HepG2 (cell line): ENCODE data around the gene XKR7. TPM values are rescaled to one million over a fixed set of nuclear protein-coding genes. Genes with fewer than 3 reads are reported as not detected.
A peak's percentile ranks its signal among the peaks of the same experiment; 100 is the strongest.

Source experiments
- ATAC-seq: fragments of 200-7000 bp; cut with Tn5 transposase; 3 replicates; pipeline ENCODE4 v1.9.1; 2020; ENCODE audit warnings: mild to moderate bottlenecking, moderate library complexity
- BruUV-seq: library from RNA; stranded (reverse); fragments of 400-500 nt; replicated peaks from 2 replicates; lab custom pipeline; 2021; lab: Mats Ljungman, UMichigan
- CTCF ChIA-PET: fragments of 300-600 bp; formaldehyde crosslinking; extraction: SDS; loops from one replicate; lab custom pipeline; 2021; ENCODE audit warnings: low total read pairs, inconsistent platforms, low intra/inter-chr PET ratio; lab: Yijun Ruan, JAX
- POLR2A ChIA-PET: fragments of 350-600 bp; sonication (Branson Sonifier 250); formaldehyde crosslinking; loops from one replicate; lab custom pipeline; 2020; ENCODE audit warnings: antibody characterized with exemption, inconsistent platforms; lab: Yijun Ruan, JAX
- DNase-seq: peaks from one replicate; pipeline ENCODE4 v3.0.0-alpha.2; 2015; ENCODE audit warnings: low spot score
- FAIRE-seq: peaks from 3 replicates; lab custom pipeline; 2011; peaks lifted over from hg19 to GRCh38; lab: Jason Lieb, UNC
- H2AFZ ChIP-seq: one replicate; pipeline ENCODE4 v1.6.1; 2011; ENCODE audit warnings: low read length, inconsistent platforms
- H3K27ac ChIP-seq: fragments of 300-600 bp; 3 replicates; pipeline ENCODE4 v1.8.0; 2011; ENCODE audit warnings: mixed run types, mild to moderate bottlenecking, mixed read lengths, low read length, inconsistent platforms; ENCODE audit not compliant: insufficient read depth; ENCODE audit errors: extremely low read length
- H3K27me3 ChIP-seq, 2 experiments: fragments of 200-600 bp in 1 of 2; 2 replicates in 1 of 2; 3 replicates in 1 of 2; pipeline versions ENCODE4 v1.6.0 to v1.8.0; 2011; ENCODE audit warnings: low read length in 2 of 2, mild to moderate bottlenecking in 2 of 2, moderate library complexity in 2 of 2, inconsistent platforms in 1 of 2; ENCODE audit not compliant: insufficient read depth in 2 of 2, control insufficient read depth in 1 of 2
- H3K36me3 ChIP-seq, 2 experiments: fragments of 200-600 bp in 1 of 2; replicated peaks in 1 of 2; 2 replicates in 1 of 2; 3 replicates in 1 of 2; pipeline versions ENCODE4 v1.5.1 to v1.8.0; 2011; ENCODE audit warnings: low read length in 2 of 2, inconsistent platforms in 1 of 2; ENCODE audit not compliant: insufficient read depth in 2 of 2, control insufficient read depth in 1 of 2
- H3K4me1 ChIP-seq: 2 replicates; pipeline ENCODE4 v1.5.1; 2012; ENCODE audit warnings: low read length, inconsistent platforms; ENCODE audit not compliant: insufficient read depth
- H3K4me2 ChIP-seq: 2 replicates; pipeline ENCODE4 v1.6.0; 2011; ENCODE audit warnings: low read depth, low read length, inconsistent platforms
- H3K4me3 ChIP-seq, 3 experiments: fragments of 200-600 bp in 1 of 3; sonication (generic), shearing (Covaris generic) in 1 of 3; replicated peaks in 1 of 3; 2 replicates each; pipeline ENCODE4 v1.5.1; 2011 to 2016; ENCODE audit warnings: low read length in 3 of 3, inconsistent platforms in 2 of 3, low read depth in 2 of 3, mild to moderate bottlenecking in 2 of 3, control low read depth in 1 of 3, mixed read lengths in 1 of 3; ENCODE audit not compliant: insufficient read depth in 1 of 3
- H3K79me2 ChIP-seq: one replicate; pipeline ENCODE4 v1.6.1; 2011; ENCODE audit warnings: low read length, inconsistent platforms; ENCODE audit not compliant: insufficient read depth
- H3K9ac ChIP-seq: 2 replicates; pipeline ENCODE4 v1.6.0; 2011; ENCODE audit warnings: mild to moderate bottlenecking, low read depth, low read length, inconsistent platforms; ENCODE audit not compliant: insufficient read depth
- H3K9me3 ChIP-seq: 2 replicates; pipeline ENCODE4 v1.5.1; 2012; ENCODE audit warnings: mild to moderate bottlenecking, low read length
- H4K20me1 ChIP-seq: 2 replicates; pipeline ENCODE4 v1.6.0; 2011; ENCODE audit warnings: inconsistent platforms, mild to moderate bottlenecking, low read length, moderate library complexity; ENCODE audit not compliant: insufficient read depth
- ATF4 ChIP-seq, 2 experiments: fragments of 450-650 bp in 1 of 2; sonication (generic) in 1 of 2; formaldehyde crosslinking; IDR thresholded peaks; 2 replicates each; pipeline versions ENCODE4 v1.5.0 to v1.8.0; 2020 to 2022; ENCODE audit warnings: mild to moderate bottlenecking in 1 of 2, missing genetic modification reagents in 1 of 2
- ATF7 ChIP-seq, 2 experiments: fragments of 450-650 bp in 1 of 2; sonication (generic) in 1 of 2; formaldehyde crosslinking in 1 of 2; IDR thresholded peaks; 2 replicates each; pipeline versions ENCODE4 v1.4.0 to v1.6.1; 2016 to 2020; ENCODE audit warnings: antibody characterized with exemption in 1 of 2, mild to moderate bottlenecking in 1 of 2, missing genetic modification reagents in 1 of 2
- CEBPB ChIP-seq: IDR thresholded peaks from 2 replicates; pipeline ENCODE4 v1.6.1; 2011; ENCODE audit warnings: low read depth, low read length, improper control_type of control experiment, borderline replicate concordance
- PAXIP1 ChIP-seq: sonication (generic); formaldehyde crosslinking; conservative IDR thresholded peaks from 2 replicates; pipeline ENCODE4 v1.4.0; 2020; ENCODE audit warnings: mild to moderate bottlenecking, missing genetic modification reagents, moderate library complexity
- SP1 ChIP-seq, 2 experiments: fragments of 450-650 bp in 1 of 2; sonication (generic) in 1 of 2; formaldehyde crosslinking in 1 of 2; IDR thresholded peaks; 2 replicates each; pipeline versions ENCODE4 v1.4.0 to v1.6.1; 2016 to 2020; ENCODE audit warnings: missing genetic modification reagents in 1 of 2
- WGBS: methylation state at CpG from one replicate; pipeline ENCODE4 v1.1.6; 2017; ENCODE audit warnings: low lambda C conversion rate; 5-methylcytosine and 5-hydroxymethylcytosine counted together
- in situ Hi-C: cut with HindIII; loops from 2 replicates; pipeline ENCODE4 v1.10.0; 2017; ENCODE audit warnings: low pct_unique_long_range_greater_than_20kb; ENCODE audit not compliant: extremely low pct_ligation_motif_present
- intact Hi-C: fragments of 100-400 bp; cut with micrococcal nuclease; formaldehyde crosslinking; loops from one replicate; pipeline ENCODE4 v1.10.0; 2022; ENCODE audit not compliant: unreplicated experiment
- polyA plus RNA-seq, 8 experiments: library from polyadenylated mRNA; depleted of rRNA in 3 of 8; stranded (reverse) in 7 of 8; unstranded in 1 of 8; fragments of >200 nt; fragmentation: Illumina TruSeq in 4 of 8; extraction: Trizol in 4 of 8; gene quantifications; 2 replicates each; pipeline versions ENCODE4 v1.2.1 to v1.2.3, GENCODE V29; 2011 to 2016; ENCODE audit warnings: low read depth in 4 of 8, missing spikeins in 1 of 8, mixed read lengths in 1 of 8; ENCODE audit not compliant: insufficient read depth in 1 of 8
- total RNA-seq, 5 experiments: library from RNA; depleted of rRNA; stranded (reverse); fragments of >200 nt; fragmentation: Illumina TruSeq; extraction: Trizol; gene quantifications; 2 replicates each; pipeline ENCODE4 v1.2.3, GENCODE V29; 2016; ENCODE audit warnings: low read depth in 1 of 5

XKR7 gene
- total and polyA plus RNA-seq, 2 of the 13 experiments (the other 11 are each of a cell fraction or from before 2014, with no cell fraction given), result not detected

- H3K79me2 ChIP-seq, result no peaks in the 10 kb centered on the region
- H3K27ac ChIP-seq, result no peak overlapping the region
- peak in 1 of 2 experiments; percentile 91; a peak in 2 of 4 replicates for TF ChIP-seq ATF4 (CRISPR knock-in tag; IDR thresholded peaks at IDR 0.05)
- TF ChIP-seq CEBPB, result peak; percentile 74; the same call in 1 of the 2 replicates
- peak; percentile 27; the same call in 1 of the 2 replicates for TF ChIP-seq ATF7 (IDR thresholded peaks at IDR 0.05)
- no peak for TF ChIP-seq ATF7 (CRISPR knock-in tag; IDR thresholded peaks at IDR 0.05)
- TF ChIP-seq SP1 (IDR thresholded peaks at IDR 0.05), result no peak
- TF ChIP-seq SP1 (CRISPR knock-in tag; IDR thresholded peaks at IDR 0.05), result no peak
- TF ChIP-seq PAXIP1 (CRISPR knock-in tag), result no peak
- H3K36me3 ChIP-seq, result no peaks in the 10 kb centered on the region
- H3K9me3 ChIP-seq, result no peaks in the 10 kb centered on the region
- no peak overlapping the region for H3K9ac ChIP-seq
- ATAC-seq (no peak), FAIRE-seq (no peak), DNase-seq (no peak)
- no peak overlapping the region for H3K4me3 ChIP-seq
- no peaks in the 10 kb centered on the region for H4K20me1 ChIP-seq
- in situ Hi-C loops (no loop called here), intact Hi-C loops (no loop called here)
- ChIA-PET POLR2A (no interaction called here), CTCF (no interaction called here)
- 7% methylated on average over 10 of the region's 10 CpGs for WGBS
- H3K4me2 ChIP-seq, result no peak overlapping the region
- peaks cover 6% of the 10 kb centered on the region for H3K4me1 ChIP-seq
- H3K27me3 ChIP-seq, result peaks cover 1 to 57% of the 10 kb centered on the region in 2 experiments; a peak in 4 of 5 replicates
- no TSS peak for BruUV-seq
- H2AFZ ChIP-seq, result no peak overlapping the region
These were observed 69.0 kb downstream of the XKR7 start for GRCh38 chr20:32036716-32037485.
